ENCODE measurements around the gene SLC9B1.
A peak's percentile ranks its signal among the peaks of the same experiment; 100 is the strongest.
"Not testable (repeated sequence)": the region's sequence is repeated elsewhere in the genome, so short reads cannot be mapped to it uniquely, and the experiment has no call there.

Gene SLC9B1

GRCh38 chr4:102877477-102878106, 141.9 kb downstream of the SLC9B1 start:
- not testable (repeated sequence) for DNase-seq

GRCh38 chr4:102871772-102872171, 147.7 kb downstream of the SLC9B1 start:
- DNase-seq, result peak; percentile 74

- DNase-seq, result peak; percentile 62
Observed at GRCh38 chr4:102869569-102870197, 149.8 kb downstream of the SLC9B1 start.

GRCh38 chr4:102868781-102869568, 150.5 kb downstream of the SLC9B1 start, which contains the start of gene CISD2:
CISD2 (plus strand) TSS chr4:102868992; CDS start chr4:102869085, 93 bp downstream.
- peak; percentile 97 for DNase-seq

- DNase-seq, result peak; percentile 78
Observed at GRCh38 chr4:102868153-102868780, 151.2 kb downstream of the SLC9B1 start.

GRCh38 chr4:102867278-102868152, 152.0 kb downstream of the SLC9B1 start:
- DNase-seq, result peak; percentile 83

GRCh38 chr4:102865327-102865726, 154.2 kb downstream of the SLC9B1 start:
- peak; percentile 64 for DNase-seq

GRCh38 chr4:102862747-102863146, 156.8 kb downstream of the SLC9B1 start:
- DNase-seq, result no peak

GRCh38 chr4:102862016-102862415, 157.5 kb downstream of the SLC9B1 start:
- DNase-seq, result peak; percentile 67

GRCh38 chr4:102860611-102861324, 158.7 kb downstream of the SLC9B1 start:
- DNase-seq, result no peak

GRCh38 chr4:102858828-102859464, 160.6 kb downstream of the SLC9B1 start:
- peak; percentile 13 for DNase-seq

Data from OCI-M1 (cell line).